Measurements from ENCODE around the gene EPHA10.

DNA sequence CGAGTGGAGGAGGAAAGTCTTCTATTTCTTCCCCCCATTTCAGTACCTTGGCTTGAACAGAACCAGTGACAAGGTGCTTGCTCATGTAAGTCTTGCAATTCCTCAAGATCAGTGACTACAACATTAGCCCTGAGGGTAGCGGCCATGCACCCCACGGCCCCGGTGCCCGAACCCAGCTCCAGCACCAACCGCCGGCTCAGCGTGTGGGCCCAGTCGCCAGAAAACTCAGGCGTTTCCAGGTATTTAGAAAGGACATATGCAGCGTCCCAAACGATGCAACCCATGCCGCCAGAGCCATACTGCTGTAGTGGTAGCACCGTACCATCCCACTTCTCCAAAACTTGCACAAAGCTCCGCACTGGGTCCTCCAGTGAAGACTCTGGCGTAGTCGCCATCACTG is 17.6 kb upstream of the EPHA10 start:
- TF ChIP-seq, protein P1, sequence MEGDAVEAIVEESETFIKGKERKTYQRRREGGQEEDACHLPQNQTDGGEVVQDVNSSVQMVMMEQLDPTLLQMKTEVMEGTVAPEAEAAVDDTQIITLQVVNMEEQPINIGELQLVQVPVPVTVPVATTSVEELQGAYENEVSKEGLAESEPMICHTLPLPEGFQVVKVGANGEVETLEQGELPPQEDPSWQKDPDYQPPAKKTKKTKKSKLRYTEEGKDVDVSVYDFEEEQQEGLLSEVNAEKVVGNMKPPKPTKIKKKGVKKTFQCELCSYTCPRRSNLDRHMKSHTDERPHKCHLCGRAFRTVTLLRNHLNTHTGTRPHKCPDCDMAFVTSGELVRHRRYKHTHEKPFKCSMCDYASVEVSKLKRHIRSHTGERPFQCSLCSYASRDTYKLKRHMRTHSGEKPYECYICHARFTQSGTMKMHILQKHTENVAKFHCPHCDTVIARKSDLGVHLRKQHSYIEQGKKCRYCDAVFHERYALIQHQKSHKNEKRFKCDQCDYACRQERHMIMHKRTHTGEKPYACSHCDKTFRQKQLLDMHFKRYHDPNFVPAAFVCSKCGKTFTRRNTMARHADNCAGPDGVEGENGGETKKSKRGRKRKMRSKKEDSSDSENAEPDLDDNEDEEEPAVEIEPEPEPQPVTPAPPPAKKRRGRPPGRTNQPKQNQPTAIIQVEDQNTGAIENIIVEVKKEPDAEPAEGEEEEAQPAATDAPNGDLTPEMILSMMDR (IDR thresholded peaks at IDR 0.05): no peak
- TF ChIP-seq POLR2AphosphoS5 (IDR thresholded peaks at IDR 0.05) (no peak), POLR2A (IDR thresholded peaks at IDR 0.05) (no peak), EP300 (IDR thresholded peaks at IDR 0.05; ENCODE audit: low read depth) (no peak)
